ENCODE data around the gene KRT9. TPM values are rescaled to one million over a fixed set of nuclear protein-coding genes. Genes with fewer than 3 reads are reported as not detected.

Gene KRT9
- polyA plus RNA-seq, 3 donors, result not detected

DNA sequence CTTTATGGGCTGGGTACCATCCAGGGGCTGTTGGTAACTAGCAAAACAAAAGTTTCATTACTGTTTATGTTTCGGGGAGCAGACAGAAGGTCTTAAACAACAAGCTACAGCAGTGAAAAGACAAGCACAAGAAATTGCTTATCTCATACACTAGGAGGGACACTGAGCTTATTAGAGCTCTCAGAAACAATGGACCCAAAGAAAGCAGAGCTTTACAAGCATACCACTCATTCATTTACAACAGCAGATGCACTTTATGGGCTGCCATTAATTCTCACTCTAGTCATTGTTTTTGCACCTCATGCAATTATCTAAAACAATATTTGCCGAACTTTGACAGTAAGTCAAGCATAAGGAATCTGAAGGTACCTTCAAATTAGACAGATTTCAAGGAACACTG is 30.7 kb upstream of the KRT9 start:
- peaks cover 11 to 18% (median 13%) of the 10 kb centered on the region in 7 donors for H3K9me3 Mint-ChIP-seq
- TF ChIP-seq, protein P1, sequence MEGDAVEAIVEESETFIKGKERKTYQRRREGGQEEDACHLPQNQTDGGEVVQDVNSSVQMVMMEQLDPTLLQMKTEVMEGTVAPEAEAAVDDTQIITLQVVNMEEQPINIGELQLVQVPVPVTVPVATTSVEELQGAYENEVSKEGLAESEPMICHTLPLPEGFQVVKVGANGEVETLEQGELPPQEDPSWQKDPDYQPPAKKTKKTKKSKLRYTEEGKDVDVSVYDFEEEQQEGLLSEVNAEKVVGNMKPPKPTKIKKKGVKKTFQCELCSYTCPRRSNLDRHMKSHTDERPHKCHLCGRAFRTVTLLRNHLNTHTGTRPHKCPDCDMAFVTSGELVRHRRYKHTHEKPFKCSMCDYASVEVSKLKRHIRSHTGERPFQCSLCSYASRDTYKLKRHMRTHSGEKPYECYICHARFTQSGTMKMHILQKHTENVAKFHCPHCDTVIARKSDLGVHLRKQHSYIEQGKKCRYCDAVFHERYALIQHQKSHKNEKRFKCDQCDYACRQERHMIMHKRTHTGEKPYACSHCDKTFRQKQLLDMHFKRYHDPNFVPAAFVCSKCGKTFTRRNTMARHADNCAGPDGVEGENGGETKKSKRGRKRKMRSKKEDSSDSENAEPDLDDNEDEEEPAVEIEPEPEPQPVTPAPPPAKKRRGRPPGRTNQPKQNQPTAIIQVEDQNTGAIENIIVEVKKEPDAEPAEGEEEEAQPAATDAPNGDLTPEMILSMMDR (IDR thresholded peaks at IDR 0.05), result no peak
- H4K20me1 ChIP-seq (ENCODE audit: insufficient read depth, low read length), result no peaks in the 10 kb centered on the region
- intact Hi-C loops (cut with micrococcal nuclease), result no loop called here
- H3K36me3 Mint-ChIP-seq, result no peaks in the 10 kb centered on the region
- H3K4me3 Mint-ChIP-seq, result no peak overlapping the region
- no peak for DNase-seq
- peaks cover 7 to 11% of the 10 kb centered on the region in 2 donors for H3K9me3 ChIP-seq (replicated peaks in 1 of 2; ENCODE audit: control insufficient read depth in 1 of 2, insufficient read depth in 1 of 2, low read length in 2 of 2)
- no peaks in the 10 kb centered on the region for H3K36me3 ChIP-seq (replicated peaks in 1 of 2; ENCODE audit: control insufficient read depth in 1 of 2, insufficient read depth in 2 of 2, low read length in 2 of 2)
- H2AFZ ChIP-seq (ENCODE audit: insufficient read depth, low read depth, low read length, poor library complexity, severe bottlenecking), result no peak overlapping the region
- no peak overlapping the region for H3K27ac Mint-ChIP-seq
- H3K4me2 ChIP-seq (replicated peaks; ENCODE audit: extremely low read depth, low read length, poor library complexity, severe bottlenecking), result no peak overlapping the region
- no peak overlapping the region for H3K9ac ChIP-seq (ENCODE audit: insufficient read depth, low read length, poor library complexity, severe bottlenecking)
- 88% methylated on average over 1 of the region's 2 CpGs for WGBS (ENCODE audit: insufficient coverage)
- no peaks in the 10 kb centered on the region for H3K79me2 ChIP-seq (ENCODE audit: insufficient read depth, low read length)
- H3K27me3 ChIP-seq (ENCODE audit: control insufficient read depth in 2 of 2, insufficient read depth in 2 of 2, low read length in 2 of 2), result no peaks in the 10 kb centered on the region
- H3K4me1 Mint-ChIP-seq, result no peaks in the 10 kb centered on the region
- no peaks in the 10 kb centered on the region for H3K4me1 ChIP-seq (ENCODE audit: control insufficient read depth in 1 of 2, insufficient read depth in 2 of 2, low read length in 2 of 2)
- peaks cover 2 to 11% (median 2%) of the 10 kb centered on the region in 3 donors for H3K27me3 Mint-ChIP-seq (ENCODE audit: low read depth in 3 of 3)
- H3K27ac ChIP-seq (ENCODE audit: low read depth in 1 of 2, low read length in 2 of 2), result no peak overlapping the region
- H3K4me3 ChIP-seq (replicated peaks in 1 of 3; ENCODE audit: low read depth in 2 of 3, low read length in 3 of 3), result no peak overlapping the region

DNA sequence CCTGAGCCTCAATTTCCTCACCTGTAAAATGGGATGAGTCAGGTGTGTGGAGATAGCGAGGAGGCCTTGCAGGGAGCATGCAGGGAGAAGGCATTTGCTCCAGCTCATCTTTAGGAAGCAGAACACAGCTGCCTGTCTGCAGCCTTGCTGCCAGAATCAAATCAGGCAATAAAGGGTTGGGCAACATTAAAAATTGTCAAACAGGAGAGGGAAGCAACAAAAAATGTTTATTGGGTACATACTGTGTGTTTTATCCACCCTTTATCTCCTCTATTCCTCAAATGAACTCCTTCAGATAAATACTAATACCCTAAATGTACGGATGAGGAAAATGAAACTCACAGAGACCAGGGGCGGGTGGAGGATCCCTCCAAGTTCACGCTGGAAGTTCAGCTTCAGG is 28.5 kb upstream of the KRT9 start:
- H3K9me3 Mint-ChIP-seq, result peaks cover 0 to 6% (median 0%) of the 10 kb centered on the region in 7 donors
- H3K4me1 Mint-ChIP-seq, result no peaks in the 10 kb centered on the region
- H3K36me3 Mint-ChIP-seq, result no peaks in the 10 kb centered on the region
- H3K27me3 Mint-ChIP-seq (ENCODE audit: low read depth in 3 of 3), result peaks cover 0 to 8% (median 6%) of the 10 kb centered on the region in 3 donors
- Histone ChIP-seq H3K27ac (ENCODE audit: low read depth in 1 of 2, low read length in 2 of 2) (no peak overlapping the region), H3K27me3 (ENCODE audit: control insufficient read depth in 2 of 2, insufficient read depth in 2 of 2, low read length in 2 of 2) (no peaks in the 10 kb centered on the region), H3K4me2 (replicated peaks; ENCODE audit: extremely low read depth, low read length, poor library complexity, severe bottlenecking) (no peak overlapping the region), H2AFZ (ENCODE audit: insufficient read depth, low read depth, low read length, poor library complexity, severe bottlenecking) (no peak overlapping the region), H3K79me2 (ENCODE audit: insufficient read depth, low read length) (no peaks in the 10 kb centered on the region), H4K20me1 (ENCODE audit: insufficient read depth, low read length) (no peaks in the 10 kb centered on the region), H3K4me3 (replicated peaks in 1 of 3; ENCODE audit: low read depth in 2 of 3, low read length in 3 of 3) (no peak overlapping the region), H3K36me3 (replicated peaks in 1 of 2; ENCODE audit: control insufficient read depth in 1 of 2, insufficient read depth in 2 of 2, low read length in 2 of 2) (no peaks in the 10 kb centered on the region), H3K9ac (ENCODE audit: insufficient read depth, low read length, poor library complexity, severe bottlenecking) (no peak overlapping the region), H3K9me3 (replicated peaks in 1 of 2; ENCODE audit: control insufficient read depth in 1 of 2, insufficient read depth in 1 of 2, low read length in 2 of 2) (no peaks in the 10 kb centered on the region), H3K4me1 (ENCODE audit: control insufficient read depth in 1 of 2, insufficient read depth in 2 of 2, low read length in 2 of 2) (no peaks in the 10 kb centered on the region)
- 100% methylated on average over 2 of the region's 4 CpGs for WGBS (ENCODE audit: insufficient coverage)
- H3K4me3 Mint-ChIP-seq, result no peak overlapping the region
- TF ChIP-seq, protein P1 (IDR thresholded peaks at IDR 0.05), result no peak
- no peak overlapping the region for H3K27ac Mint-ChIP-seq
- intact Hi-C loops (cut with micrococcal nuclease), result no loop called here
- DNase-seq, result no peak

Data from CD14-positive monocyte (primary cell).